Upper lobe of left lung (tissue), 6 donors: ENCODE measurements around the gene ACTR2. TPM values are rescaled to one million over a fixed set of nuclear protein-coding genes. Genes with fewer than 3 reads are reported as not detected.

ENCODE experiments used
- ATAC-seq, 2 donors: fragments of 200-7000 bp; cut with Tn5 transposase; one replicate each; pipeline ENCODE4 v1.9.1; 2022; ENCODE audit warnings: mild to moderate bottlenecking in 2 of 2, moderate library complexity in 2 of 2; ENCODE audit not compliant: low FRiP score in 2 of 2
- DNase-seq, 2 donors: peaks; one replicate each; pipeline ENCODE4 v3.0.0-alpha.2; 2019 to 2020
- H3K27ac ChIP-seq, 4 donors: fragments of 200-600 bp; sonication (generic); one replicate each; pipeline ENCODE4 v1.5.1; 2016 to 2019
- H3K27me3 ChIP-seq, 4 donors: fragments of 200-600 bp; sonication (generic); one replicate each; pipeline ENCODE4 v1.5.1; 2017 to 2019
- H3K36me3 ChIP-seq, 4 donors: fragments of 200-600 bp; sonication (generic); one replicate each; pipeline ENCODE4 v1.5.1; 2016 to 2019
- H3K4me1 ChIP-seq, 4 donors: fragments of 200-600 bp; sonication (generic); one replicate each; pipeline ENCODE4 v1.5.1; 2018 to 2019
- H3K4me3 ChIP-seq, 4 donors: fragments of 200-600 bp; sonication (generic); one replicate each; pipeline ENCODE4 v1.5.1; 2017 to 2019; ENCODE audit warnings: mild to moderate bottlenecking in 2 of 4, moderate library complexity in 1 of 4
- H3K9me3 ChIP-seq, 4 donors: fragments of 200-600 bp; sonication (generic); one replicate each; pipeline ENCODE4 v1.5.1; 2018 to 2019
- CTCF ChIP-seq, 6 experiments: fragments of 450-650 bp in 4 of 6; fragments of 200-600 bp in 2 of 6; sonication (generic) in 2 of 6; IDR thresholded peaks; one replicate each; pipeline ENCODE4 v1.5.1; 2016 to 2019; ENCODE audit warnings: antibody characterized with exemption in 6 of 6
- EP300 ChIP-seq, 4 donors: sonication (generic); formaldehyde crosslinking; IDR thresholded peaks; one replicate each; pipeline ENCODE4 v1.5.1; 2017; ENCODE audit warnings: antibody characterized with exemption in 4 of 4, control low read depth in 2 of 4
- POLR2A ChIP-seq, 4 donors: fragments of 450-650 bp; IDR thresholded peaks; one replicate each; pipeline ENCODE4 v1.5.1; 2016 to 2017; ENCODE audit warnings: antibody characterized with exemption in 4 of 4, mild to moderate bottlenecking in 2 of 4
- POLR2AphosphoS5 ChIP-seq, 2 donors: sonication (generic); formaldehyde crosslinking; IDR thresholded peaks; one replicate each; pipeline ENCODE4 v1.5.1; 2017; ENCODE audit warnings: antibody characterized with exemption in 2 of 2
- WGBS, 2 donors: methylation state at CpG; one replicate each; pipeline ENCODE4 v1.1.5; 2017 to 2018; 5-methylcytosine and 5-hydroxymethylcytosine counted together
- total RNA-seq, 6 donors: library from RNA; depleted of rRNA in 4 of 6; stranded (reverse); fragments of >200 nt in 4 of 6; gene quantifications; one replicate each; pipeline versions ENCODE4 v1.1.0 to v1.2.1, GENCODE V29; 2016 to 2021
- donor health status: DM: no; HTN: no; CAD: no; lungs with moderate emphysema.
- donor health status: DM: no; HTN: yes; CAD: no; lungs with severe emphysema.

ACTR2 gene
- total RNA-seq, 6 donors from 2014 or later: 39.6 to 266 (median 114) TPM

- TF ChIP-seq POLR2A (IDR thresholded peaks at IDR 0.05) (no peak), EP300 (IDR thresholded peaks at IDR 0.05) (no peak), CTCF (IDR thresholded peaks at IDR 0.05) (no peak), POLR2AphosphoS5 (IDR thresholded peaks at IDR 0.05) (no peak)
- Histone ChIP-seq H3K4me3 (no peak overlapping the region), H3K27me3 (no peaks in the 10 kb centered on the region), H3K27ac (peak overlapping the region; percentile 36 to 89 (median 71)), H3K9me3 (no peaks in the 10 kb centered on the region), H3K4me1 (peaks cover 13 to 26% (median 21%) of the 10 kb centered on the region in 4 donors), H3K36me3 (peaks cover 5 to 44% (median 13%) of the 10 kb centered on the region in 4 donors)
- DNase-seq (no peak), ATAC-seq (no peak)
- 92 to 97% methylated on average over 7 of the region's 7 CpGs for WGBS, 2 donors
Observed at GRCh38 chr2:65311596-65311995, 84.0 kb downstream of the ACTR2 start.

GRCh38 chr2:65313126-65313953 is 85.7 kb downstream of the ACTR2 start:
- no peaks in the 10 kb centered on the region for H3K9me3 ChIP-seq
- peak overlapping the region in 1 of 4 donors; percentile 35 for H3K27ac ChIP-seq
- no peaks in the 10 kb centered on the region for H3K27me3 ChIP-seq
- no peak overlapping the region for H3K4me3 ChIP-seq
- ATAC-seq (peak in 1 of 2 donors; percentile 11), DNase-seq (peak in 1 of 2 donors; percentile 86)
- TF ChIP-seq POLR2A (IDR thresholded peaks at IDR 0.05) (no peak), CTCF (IDR thresholded peaks at IDR 0.05) (peak in 2 of 6 experiments; percentile 22 to 29), POLR2AphosphoS5 (IDR thresholded peaks at IDR 0.05) (peak; percentile 45 to 49)
- 91 to 92% methylated on average over 48 to 52 of the region's 52 CpGs for WGBS, 2 donors
- peaks cover 5 to 42% (median 13%) of the 10 kb centered on the region in 4 donors for H3K36me3 ChIP-seq
- H3K4me1 ChIP-seq: peaks cover 13 to 26% (median 21%) of the 10 kb centered on the region in 4 donors

GRCh38 chr2:65313954-65314256 is 86.3 kb downstream of the ACTR2 start:
- ATAC-seq (no peak), DNase-seq (no peak)
- Histone ChIP-seq H3K4me3 (no peak overlapping the region), H3K9me3 (no peaks in the 10 kb centered on the region), H3K27ac (no peak overlapping the region), H3K27me3 (no peaks in the 10 kb centered on the region), H3K4me1 (peaks cover 13 to 23% (median 21%) of the 10 kb centered on the region in 4 donors), H3K36me3 (peaks cover 5 to 42% (median 13%) of the 10 kb centered on the region in 4 donors)
- TF ChIP-seq CTCF (IDR thresholded peaks at IDR 0.05): no peak
- no peak for TF ChIP-seq EP300 (IDR thresholded peaks at IDR 0.05)
- no peak for TF ChIP-seq POLR2A (IDR thresholded peaks at IDR 0.05)
- TF ChIP-seq POLR2AphosphoS5 (IDR thresholded peaks at IDR 0.05): no peak
- WGBS, 2 donors: 99% methylated on average over 24 of the region's 24 CpGs

- Histone ChIP-seq H3K36me3 (peaks cover 5 to 42% (median 13%) of the 10 kb centered on the region in 4 donors), H3K4me1 (peaks cover 3 to 15% (median 14%) of the 10 kb centered on the region in 4 donors), H3K27me3 (no peaks in the 10 kb centered on the region), H3K27ac (no peak overlapping the region), H3K4me3 (no peak overlapping the region), H3K9me3 (no peaks in the 10 kb centered on the region)
- 88 to 91% methylated on average over 8 of the region's 8 CpGs for WGBS, 2 donors
- no peak for ATAC-seq
- no peak for DNase-seq
- no peak for TF ChIP-seq EP300 (IDR thresholded peaks at IDR 0.05)
- TF ChIP-seq CTCF (IDR thresholded peaks at IDR 0.05): no peak
- TF ChIP-seq POLR2AphosphoS5 (IDR thresholded peaks at IDR 0.05): no peak
- TF ChIP-seq POLR2A (IDR thresholded peaks at IDR 0.05): no peak
Observed at GRCh38 chr2:65314801-65315441, 87.3 kb downstream of the ACTR2 start.
